ENCODE data around the gene TPK1. TPM values are rescaled to one million over a fixed set of nuclear protein-coding genes. Genes with fewer than 3 reads are reported as not detected.

TPK1 gene
- total and polyA plus RNA-seq, 2 of the 4 experiments (the other 2 are of a cell fraction) = 0.38 to 1.8 TPM

DNA sequence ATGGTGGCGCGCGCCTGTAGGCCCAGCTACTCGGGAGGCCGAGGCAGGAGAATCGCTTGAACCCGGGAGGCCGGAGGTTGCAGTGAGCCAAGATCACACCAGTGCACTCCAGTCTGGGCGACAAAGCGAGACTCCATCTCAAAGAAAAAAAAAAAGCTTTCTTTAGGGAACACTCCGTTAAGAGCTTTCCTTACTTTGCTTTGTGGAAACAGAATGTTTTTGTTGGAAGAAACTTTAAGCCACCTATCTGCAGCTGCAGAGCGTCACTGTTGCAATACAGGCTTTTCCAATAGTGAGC is 641 bp upstream of the TPK1 start:
- no peak overlapping the region for H4K91ac ChIP-seq (ENCODE audit: insufficient read depth, low read depth, low read length)
- no peak overlapping the region for H3K56ac ChIP-seq (ENCODE audit: extremely low read depth, insufficient read depth, low read length)
- CTCF ChIA-PET = no interaction called here
- no TSS peak for BruUV-seq (replicated peaks)
- H3K14ac ChIP-seq (replicated peaks; ENCODE audit: low read depth, low read length) = no peak overlapping the region
- no peak overlapping the region for H2AK9ac ChIP-seq (replicated peaks; ENCODE audit: low read depth, low read length, poor library complexity)
- no peaks in the 10 kb centered on the region for H3K36me3 ChIP-seq (ENCODE audit: control insufficient read depth, insufficient read depth, low read length)
- ATAC-seq (ENCODE audit: low read depth) (no peak), DNase-seq (no peak)
- no peaks in the 10 kb centered on the region for H3K79me1 ChIP-seq (ENCODE audit: low read depth in 1 of 2, low read length in 2 of 2)
- POLR2A ChIA-PET (ENCODE audit: unreplicated experiment) = interaction anchor here (0.5 kb wide), 1 partner anchor 26 kb away, joined by 13 read pairs; no protein-coding TSS in a partner anchor
- no peaks in the 10 kb centered on the region for H4K20me1 ChIP-seq (ENCODE audit: insufficient read depth, low read length)
- no peak overlapping the region for H2AFZ ChIP-seq (replicated peaks; ENCODE audit: low read length, poor library complexity)
- dilution Hi-C loops (cut with HindIII; ENCODE audit: low sequenced_read_pairs, unreplicated experiment) = no loop called here
- H2AK5ac ChIP-seq (ENCODE audit: low read depth, low read length) = no peak overlapping the region
- no peak for TF ChIP-seq MAZ (IDR thresholded peaks at IDR 0.05; ENCODE audit: borderline replicate concordance, low read depth, low read length)
- no peak for TF ChIP-seq MAFK (IDR thresholded peaks at IDR 0.05; ENCODE audit: low read depth, low read length)
- TF ChIP-seq SMC3 (IDR thresholded peaks at IDR 0.05; ENCODE audit: low read depth, low read length) = no peak
- TF ChIP-seq, protein P1, sequence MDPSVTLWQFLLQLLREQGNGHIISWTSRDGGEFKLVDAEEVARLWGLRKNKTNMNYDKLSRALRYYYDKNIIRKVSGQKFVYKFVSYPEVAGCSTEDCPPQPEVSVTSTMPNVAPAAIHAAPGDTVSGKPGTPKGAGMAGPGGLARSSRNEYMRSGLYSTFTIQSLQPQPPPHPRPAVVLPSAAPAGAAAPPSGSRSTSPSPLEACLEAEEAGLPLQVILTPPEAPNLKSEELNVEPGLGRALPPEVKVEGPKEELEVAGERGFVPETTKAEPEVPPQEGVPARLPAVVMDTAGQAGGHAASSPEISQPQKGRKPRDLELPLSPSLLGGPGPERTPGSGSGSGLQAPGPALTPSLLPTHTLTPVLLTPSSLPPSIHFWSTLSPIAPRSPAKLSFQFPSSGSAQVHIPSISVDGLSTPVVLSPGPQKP (IDR thresholded peaks at IDR 0.05; ENCODE audit: borderline replicate concordance, low read depth, low read length) = no peak
- no peak for TF ChIP-seq RCOR1 (IDR thresholded peaks at IDR 0.05; ENCODE audit: insufficient replicate concordance, low read length)
- no peak for TF ChIP-seq NFE2L2 (IDR thresholded peaks at IDR 0.05; ENCODE audit: low read depth, low read length)
- TF ChIP-seq BHLHE40 (IDR thresholded peaks at IDR 0.05; ENCODE audit: low read depth, low read length) = no peak
- TF ChIP-seq RFX5 (IDR thresholded peaks at IDR 0.05; ENCODE audit: low read depth, low read length) = no peak
- TF ChIP-seq MXI1 (IDR thresholded peaks at IDR 0.05; ENCODE audit: borderline replicate concordance, low read depth, low read length) = no peak
- TF ChIP-seq RAD21 (IDR thresholded peaks at IDR 0.05; ENCODE audit: low read length) = no peak
- no peak for TF ChIP-seq POLR2A (IDR thresholded peaks at IDR 0.05; ENCODE audit: low read depth, low read length)
- TF ChIP-seq, protein P2, sequence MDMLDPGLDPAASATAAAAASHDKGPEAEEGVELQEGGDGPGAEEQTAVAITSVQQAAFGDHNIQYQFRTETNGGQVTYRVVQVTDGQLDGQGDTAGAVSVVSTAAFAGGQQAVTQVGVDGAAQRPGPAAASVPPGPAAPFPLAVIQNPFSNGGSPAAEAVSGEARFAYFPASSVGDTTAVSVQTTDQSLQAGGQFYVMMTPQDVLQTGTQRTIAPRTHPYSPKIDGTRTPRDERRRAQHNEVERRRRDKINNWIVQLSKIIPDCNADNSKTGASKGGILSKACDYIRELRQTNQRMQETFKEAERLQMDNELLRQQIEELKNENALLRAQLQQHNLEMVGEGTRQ (IDR thresholded peaks at IDR 0.05; ENCODE audit: low read depth, low read length) = no peak
- no peak for TF ChIP-seq CEBPB (IDR thresholded peaks at IDR 0.05; ENCODE audit: low read depth, low read length)
- TF ChIP-seq CHD1 (IDR thresholded peaks at IDR 0.05; ENCODE audit: low read depth, low read length) = no peak
- TF ChIP-seq, protein P3, sequence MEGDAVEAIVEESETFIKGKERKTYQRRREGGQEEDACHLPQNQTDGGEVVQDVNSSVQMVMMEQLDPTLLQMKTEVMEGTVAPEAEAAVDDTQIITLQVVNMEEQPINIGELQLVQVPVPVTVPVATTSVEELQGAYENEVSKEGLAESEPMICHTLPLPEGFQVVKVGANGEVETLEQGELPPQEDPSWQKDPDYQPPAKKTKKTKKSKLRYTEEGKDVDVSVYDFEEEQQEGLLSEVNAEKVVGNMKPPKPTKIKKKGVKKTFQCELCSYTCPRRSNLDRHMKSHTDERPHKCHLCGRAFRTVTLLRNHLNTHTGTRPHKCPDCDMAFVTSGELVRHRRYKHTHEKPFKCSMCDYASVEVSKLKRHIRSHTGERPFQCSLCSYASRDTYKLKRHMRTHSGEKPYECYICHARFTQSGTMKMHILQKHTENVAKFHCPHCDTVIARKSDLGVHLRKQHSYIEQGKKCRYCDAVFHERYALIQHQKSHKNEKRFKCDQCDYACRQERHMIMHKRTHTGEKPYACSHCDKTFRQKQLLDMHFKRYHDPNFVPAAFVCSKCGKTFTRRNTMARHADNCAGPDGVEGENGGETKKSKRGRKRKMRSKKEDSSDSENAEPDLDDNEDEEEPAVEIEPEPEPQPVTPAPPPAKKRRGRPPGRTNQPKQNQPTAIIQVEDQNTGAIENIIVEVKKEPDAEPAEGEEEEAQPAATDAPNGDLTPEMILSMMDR (conservative IDR thresholded peaks at IDR 0.05; ENCODE audit: low read depth, low read length) = no peak
- no peak for TF ChIP-seq FOS (IDR thresholded peaks at IDR 0.05; ENCODE audit: low read depth, low read length)
- no peak overlapping the region for H4K5ac ChIP-seq (ENCODE audit: low read depth, low read length)
- H3K27ac ChIP-seq (ENCODE audit: insufficient read depth, low read length) = no peak overlapping the region
- no peak overlapping the region for H3K23ac ChIP-seq (ENCODE audit: low read depth, low read length)
- no peaks in the 10 kb centered on the region for H3K9me3 ChIP-seq (ENCODE audit: control insufficient read depth, insufficient read depth, low read length)
- in situ Hi-C loops (cut with MboI; ENCODE audit: low sequenced_read_pairs) = no loop called here
- H3K9ac ChIP-seq (ENCODE audit: low read depth, low read length) = no peak overlapping the region
- no peak overlapping the region for H3K4me3 ChIP-seq (ENCODE audit: insufficient read depth, low read depth, low read length)
- no peak overlapping the region for H3K18ac ChIP-seq (ENCODE audit: low read depth, low read length)
- H2BK15ac ChIP-seq (ENCODE audit: low read depth, low read length) = no peak overlapping the region
- H3K4me1 ChIP-seq (ENCODE audit: control insufficient read depth, insufficient read depth, low read length) = no peaks in the 10 kb centered on the region
- intact Hi-C loops (cut with micrococcal nuclease) = no loop called here
- H3K4me2 ChIP-seq (ENCODE audit: low read depth, low read length) = no peak overlapping the region
- 100% methylated on average over 6 of the region's 12 CpGs; no CpG with 5 or more reads in 1 of the 2 experiments for WGBS, 2 experiments (ENCODE audit: extremely low coverage in 2 of 2, insufficient read length in 1 of 2)
- H3K9me1 ChIP-seq (ENCODE audit: insufficient read depth, low read length) = no peaks in the 10 kb centered on the region
- H2BK5ac ChIP-seq (ENCODE audit: low read depth, low read length, poor library complexity, severe bottlenecking) = no peak overlapping the region
- no peak overlapping the region for H2BK120ac ChIP-seq (ENCODE audit: low read depth, low read length)
- no peak overlapping the region for H3K4ac ChIP-seq (ENCODE audit: low read depth, low read length)
- H4K8ac ChIP-seq (ENCODE audit: low read depth in 2 of 2, low read length in 2 of 2) = peak overlapping the region in 1 of 2 experiments; percentile 65; a peak in 1 of 4 replicates
- H2BK20ac ChIP-seq (ENCODE audit: low read depth, low read length) = no peak overlapping the region
- H3K27me3 ChIP-seq (ENCODE audit: control insufficient read depth, insufficient read depth, low read length) = no peaks in the 10 kb centered on the region
